Gastroesophageal sphincter (tissue), 4 donors: ENCODE results near the gene CELA2A. TPM values are rescaled to one million over a fixed set of nuclear protein-coding genes. Genes with fewer than 3 reads are reported as not detected.

Experiments used
- ATAC-seq: fragments of 150-250 bp; one replicate; pipeline ENCODE4 v1.9.1; 2016; ENCODE audit warnings: mild to moderate bottlenecking, moderate library complexity
- H3K27ac ChIP-seq, 4 donors: fragments of 200-600 bp; sonication (generic) in 3 of 4; 1 replicate in 3 of 4; 2 replicates in 1 of 4; pipeline ENCODE4 v1.5.1; 2016 to 2019
- H3K27me3 ChIP-seq: fragments of 200-600 bp; sonication (generic); one replicate; pipeline ENCODE4 v1.5.1; 2019
- H3K36me3 ChIP-seq, 2 donors: fragments of 200-600 bp; sonication (generic); one replicate each; pipeline ENCODE4 v1.5.1; 2019; ENCODE audit warnings: control low read depth in 1 of 2
- H3K4me1 ChIP-seq, 3 donors: fragments of 200-600 bp; sonication (generic); 1 replicate in 2 of 3; 2 replicates in 1 of 3; pipeline ENCODE4 v1.5.1; 2016 to 2019; ENCODE audit warnings: control low read depth in 2 of 3
- H3K4me3 ChIP-seq, 2 donors: fragments of 200-600 bp; sonication (generic); one replicate each; pipeline ENCODE4 v1.5.1; 2019; ENCODE audit warnings: mild to moderate bottlenecking in 1 of 2, moderate library complexity in 1 of 2
- H3K9me3 ChIP-seq, 3 donors: fragments of 200-600 bp; sonication (generic); one replicate each; pipeline ENCODE4 v1.5.1; 2017 to 2019; ENCODE audit warnings: control low read depth in 2 of 3
- CTCF ChIP-seq, 4 experiments: fragments of 200-600 bp in 2 of 4; fragments of 450-650 bp in 2 of 4; sonication (generic) in 1 of 4; IDR thresholded peaks; one replicate each; pipeline ENCODE4 v1.5.1; 2017 to 2019; ENCODE audit warnings: antibody characterized with exemption in 4 of 4, mild to moderate bottlenecking in 2 of 4, moderate library complexity in 2 of 4
- EP300 ChIP-seq: sonication (generic); formaldehyde crosslinking; IDR thresholded peaks from one replicate; pipeline ENCODE4 v1.6.1; 2017; ENCODE audit warnings: antibody characterized with exemption, mild to moderate bottlenecking
- POLR2A ChIP-seq, 2 donors: fragments of 450-650 bp; IDR thresholded peaks; one replicate each; pipeline ENCODE4 v1.6.1; 2017; ENCODE audit warnings: antibody characterized with exemption in 2 of 2, mild to moderate bottlenecking in 2 of 2, moderate library complexity in 1 of 2
- POLR2AphosphoS5 ChIP-seq: sonication (generic); formaldehyde crosslinking; IDR thresholded peaks from one replicate; pipeline ENCODE4 v1.6.1; 2017; ENCODE audit warnings: antibody characterized with exemption
- WGBS, 2 donors: methylation state at CpG; one replicate each; pipeline ENCODE4 v1.1.5; 2018; ENCODE audit warnings: low coverage in 1 of 2; 5-methylcytosine and 5-hydroxymethylcytosine counted together
- total RNA-seq, 4 donors: library from RNA; depleted of rRNA; stranded (reverse); fragments of >200 nt; gene quantifications; one replicate each; pipeline ENCODE4 v1.1.0, GENCODE V29; 2016

The CELA2A gene
- total RNA-seq, 4 donors from 2014 or later, result not detected

- no peaks in the 10 kb centered on the region for H3K9me3 ChIP-seq
- H3K36me3 ChIP-seq, result no peaks in the 10 kb centered on the region
- H3K4me1 ChIP-seq, result no peaks in the 10 kb centered on the region
- TF ChIP-seq EP300 (no peak), POLR2AphosphoS5 (no peak), POLR2A (IDR thresholded peaks at IDR 0.05) (no peak), CTCF (IDR thresholded peaks at IDR 0.05) (no peak)
- ATAC-seq, result no peak
- H3K27ac ChIP-seq, result no peak overlapping the region
- no peak overlapping the region for H3K4me3 ChIP-seq
- no peaks in the 10 kb centered on the region for H3K27me3 ChIP-seq
- WGBS, 2 donors, result 93 to 94% methylated on average over 7 to 11 of the region's 14 CpGs
Observed at GRCh38 chr1:15439325-15439724, 17.2 kb upstream of the CELA2A start.

GRCh38 chr1:15440357-15440756 is 16.2 kb upstream of the CELA2A start:
- H3K4me3 ChIP-seq, result no peak overlapping the region
- WGBS, 2 donors, result 91% methylated on average over 10 of the region's 13 CpGs; no CpG with 5 or more reads in 1 of the 2 donors
- TF ChIP-seq CTCF (IDR thresholded peaks at IDR 0.05), result no peak
- TF ChIP-seq POLR2AphosphoS5, result no peak
- TF ChIP-seq POLR2A (IDR thresholded peaks at IDR 0.05), result no peak
- H3K27me3 ChIP-seq, result no peaks in the 10 kb centered on the region
- H3K27ac ChIP-seq, result no peak overlapping the region
- no peaks in the 10 kb centered on the region for H3K4me1 ChIP-seq
- ATAC-seq, result no peak
- H3K36me3 ChIP-seq, result no peaks in the 10 kb centered on the region
- H3K9me3 ChIP-seq, result no peaks in the 10 kb centered on the region

GRCh38 chr1:15441247-15441646 is 15.3 kb upstream of the CELA2A start:
- Histone ChIP-seq H3K9me3 (no peaks in the 10 kb centered on the region), H3K27ac (no peak overlapping the region), H3K4me1 (no peaks in the 10 kb centered on the region), H3K4me3 (no peak overlapping the region), H3K27me3 (no peaks in the 10 kb centered on the region), H3K36me3 (no peaks in the 10 kb centered on the region)
- 50 to 85% methylated on average over 4 to 6 of the region's 6 CpGs for WGBS, 2 donors
- no peak for TF ChIP-seq POLR2AphosphoS5
- TF ChIP-seq EP300, result no peak
- TF ChIP-seq POLR2A (IDR thresholded peaks at IDR 0.05), result no peak
- no peak for TF ChIP-seq CTCF (IDR thresholded peaks at IDR 0.05)
- no peak for ATAC-seq

DNA sequence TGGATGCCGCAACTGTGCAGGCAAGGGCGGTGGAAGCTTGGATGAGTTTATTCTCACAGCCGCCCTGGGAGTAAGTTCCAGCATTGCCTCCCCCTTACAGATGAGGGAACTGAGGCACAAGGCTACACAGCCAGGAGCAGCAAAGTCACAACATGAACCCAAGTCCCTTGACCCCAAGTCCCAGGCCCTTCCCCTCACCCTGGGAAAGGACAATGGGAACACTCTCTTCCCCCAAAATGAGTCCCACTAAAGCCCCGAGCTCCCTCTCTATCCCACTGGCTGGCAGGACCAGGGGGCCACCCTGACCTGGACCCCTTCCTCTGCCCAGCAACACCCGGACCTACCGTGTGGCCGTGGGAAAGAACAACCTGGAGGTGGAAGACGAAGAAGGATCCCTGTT is 14.4 kb upstream of the CELA2A start:
- Histone ChIP-seq H3K27me3 (no peaks in the 10 kb centered on the region), H3K9me3 (no peaks in the 10 kb centered on the region), H3K4me3 (no peak overlapping the region), H3K27ac (no peak overlapping the region), H3K36me3 (no peaks in the 10 kb centered on the region), H3K4me1 (no peaks in the 10 kb centered on the region)
- ATAC-seq, result no peak
- 100% methylated on average over 1 of the region's 8 CpGs; no CpG with 5 or more reads in 1 of the 2 donors for WGBS, 2 donors
- TF ChIP-seq EP300 (no peak), CTCF (IDR thresholded peaks at IDR 0.05) (no peak), POLR2AphosphoS5 (no peak), POLR2A (IDR thresholded peaks at IDR 0.05) (no peak)

- no peak for ATAC-seq
- Histone ChIP-seq H3K36me3 (no peaks in the 10 kb centered on the region), H3K4me3 (no peak overlapping the region), H3K4me1 (no peaks in the 10 kb centered on the region), H3K9me3 (no peaks in the 10 kb centered on the region), H3K27ac (no peak overlapping the region), H3K27me3 (no peaks in the 10 kb centered on the region)
- WGBS, 2 donors, result 85 to 94% methylated on average over 4 to 5 of the region's 5 CpGs
- TF ChIP-seq EP300 (no peak), POLR2A (IDR thresholded peaks at IDR 0.05) (no peak), POLR2AphosphoS5 (no peak), CTCF (IDR thresholded peaks at IDR 0.05) (no peak)
Observed at GRCh38 chr1:15442759-15443158, 13.8 kb upstream of the CELA2A start.
